ENCODE measurements around the gene RAP1B.

RAP1B gene

DNA sequence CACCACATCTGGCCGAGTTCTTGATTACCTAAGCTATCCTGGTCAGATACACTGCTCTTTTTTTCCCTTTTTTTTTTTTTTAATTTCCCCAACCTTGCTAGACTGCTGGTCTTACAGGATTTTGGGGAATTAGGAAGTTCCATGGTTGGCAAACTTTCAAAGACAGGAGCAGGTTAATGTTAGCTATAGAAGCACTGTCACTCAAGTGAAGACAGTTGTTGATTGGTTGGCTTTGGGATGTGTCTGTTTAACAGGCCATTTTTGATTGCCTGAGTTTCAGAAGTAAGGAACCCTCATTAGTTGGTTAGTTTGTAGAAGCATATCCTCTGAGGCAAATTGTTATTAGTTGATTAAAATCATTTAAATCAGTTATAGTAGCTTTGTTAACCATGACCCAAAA is 36.8 kb downstream of the RAP1B start:
- no peak overlapping the region for H2AFZ ChIP-seq (ENCODE audit: low read length)
- peaks cover 95% of the 10 kb centered on the region for H3K79me2 ChIP-seq (ENCODE audit: low read length)
- no peaks in the 10 kb centered on the region for H3K27me3 ChIP-seq (replicated peaks; ENCODE audit: insufficient read depth, low read length)
- DNase-seq: no peak
- no peaks in the 10 kb centered on the region for H3K9me3 ChIP-seq (replicated peaks; ENCODE audit: insufficient read depth, low read length)
- H4K20me1 ChIP-seq (ENCODE audit: insufficient read depth, low read length): peaks cover 32% of the 10 kb centered on the region
- H3K4me2 ChIP-seq (ENCODE audit: low read depth, low read length): no peak overlapping the region
- no peak for TF ChIP-seq EZH2 (optimal IDR thresholded peaks at IDR 0.05; ENCODE audit: low read depth, low read length)
- TF ChIP-seq, protein P1, sequence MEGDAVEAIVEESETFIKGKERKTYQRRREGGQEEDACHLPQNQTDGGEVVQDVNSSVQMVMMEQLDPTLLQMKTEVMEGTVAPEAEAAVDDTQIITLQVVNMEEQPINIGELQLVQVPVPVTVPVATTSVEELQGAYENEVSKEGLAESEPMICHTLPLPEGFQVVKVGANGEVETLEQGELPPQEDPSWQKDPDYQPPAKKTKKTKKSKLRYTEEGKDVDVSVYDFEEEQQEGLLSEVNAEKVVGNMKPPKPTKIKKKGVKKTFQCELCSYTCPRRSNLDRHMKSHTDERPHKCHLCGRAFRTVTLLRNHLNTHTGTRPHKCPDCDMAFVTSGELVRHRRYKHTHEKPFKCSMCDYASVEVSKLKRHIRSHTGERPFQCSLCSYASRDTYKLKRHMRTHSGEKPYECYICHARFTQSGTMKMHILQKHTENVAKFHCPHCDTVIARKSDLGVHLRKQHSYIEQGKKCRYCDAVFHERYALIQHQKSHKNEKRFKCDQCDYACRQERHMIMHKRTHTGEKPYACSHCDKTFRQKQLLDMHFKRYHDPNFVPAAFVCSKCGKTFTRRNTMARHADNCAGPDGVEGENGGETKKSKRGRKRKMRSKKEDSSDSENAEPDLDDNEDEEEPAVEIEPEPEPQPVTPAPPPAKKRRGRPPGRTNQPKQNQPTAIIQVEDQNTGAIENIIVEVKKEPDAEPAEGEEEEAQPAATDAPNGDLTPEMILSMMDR (IDR thresholded peaks at IDR 0.05; ENCODE audit: low read length): no peak
- no peak for TF ChIP-seq EZH2phosphoT487 (IDR thresholded peaks at IDR 0.05; ENCODE audit: low read length)
- H3K36me3 ChIP-seq (replicated peaks; ENCODE audit: insufficient read depth, low read length): peaks cover 4% of the 10 kb centered on the region; the same call in 1 of the 2 replicates
- no peak overlapping the region for H3K4me3 ChIP-seq (ENCODE audit: low read length)
- no peaks in the 10 kb centered on the region for H3F3A ChIP-seq (ENCODE audit: insufficient read depth, low read length)
- no peaks in the 10 kb centered on the region for H3K4me1 ChIP-seq (ENCODE audit: low read length)
- no peak overlapping the region for H3K27ac ChIP-seq (ENCODE audit: low read length)
- no peaks in the 10 kb centered on the region for H3K9me2 ChIP-seq (replicated peaks; ENCODE audit: insufficient read depth, low read length)
- H3K9ac ChIP-seq (ENCODE audit: low read length): no peak overlapping the region

DNA sequence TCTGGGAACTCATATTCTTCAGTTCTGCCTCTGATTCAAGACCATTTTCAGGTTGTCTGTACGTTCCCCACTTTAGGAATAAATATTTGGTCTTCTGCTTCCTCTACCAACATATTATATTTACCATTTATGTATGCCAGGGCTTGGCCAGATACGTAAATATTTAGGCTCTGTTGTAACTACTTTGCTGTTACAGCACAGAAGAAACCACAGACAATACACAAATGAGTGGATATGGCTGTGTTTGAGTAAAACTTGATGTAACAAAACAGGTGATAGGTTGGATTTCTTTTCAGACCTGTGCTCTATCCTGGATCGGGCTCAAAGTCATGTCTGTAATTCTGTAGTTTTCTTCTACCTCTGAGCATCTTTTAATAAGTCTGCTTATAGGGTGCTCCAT is 37.5 kb downstream of the RAP1B start:
- TF ChIP-seq EZH2phosphoT487 (IDR thresholded peaks at IDR 0.05; ENCODE audit: low read length): no peak
- TF ChIP-seq, protein P1 (IDR thresholded peaks at IDR 0.05; ENCODE audit: low read length): no peak
- TF ChIP-seq EZH2 (optimal IDR thresholded peaks at IDR 0.05; ENCODE audit: low read depth, low read length): no peak
- H3K36me3 ChIP-seq (replicated peaks; ENCODE audit: insufficient read depth, low read length): peaks cover 4% of the 10 kb centered on the region; the same call in 1 of the 2 replicates
- H3K27me3 ChIP-seq (replicated peaks; ENCODE audit: insufficient read depth, low read length): no peaks in the 10 kb centered on the region
- H3K27ac ChIP-seq (ENCODE audit: low read length): no peak overlapping the region
- no peak for DNase-seq
- H3K4me2 ChIP-seq (ENCODE audit: low read depth, low read length): no peak overlapping the region
- no peak overlapping the region for H3K9ac ChIP-seq (ENCODE audit: low read length)
- H3K4me1 ChIP-seq (ENCODE audit: low read length): no peaks in the 10 kb centered on the region
- H3K9me2 ChIP-seq (replicated peaks; ENCODE audit: insufficient read depth, low read length): no peaks in the 10 kb centered on the region
- no peak overlapping the region for H2AFZ ChIP-seq (ENCODE audit: low read length)
- no peak overlapping the region for H3K4me3 ChIP-seq (ENCODE audit: low read length)
- H3K9me3 ChIP-seq (replicated peaks; ENCODE audit: insufficient read depth, low read length): no peaks in the 10 kb centered on the region
- peaks cover 27% of the 10 kb centered on the region for H4K20me1 ChIP-seq (ENCODE audit: insufficient read depth, low read length)
- H3K79me2 ChIP-seq (ENCODE audit: low read length): peaks cover 94% of the 10 kb centered on the region
- no peaks in the 10 kb centered on the region for H3F3A ChIP-seq (ENCODE audit: insufficient read depth, low read length)

DNA sequence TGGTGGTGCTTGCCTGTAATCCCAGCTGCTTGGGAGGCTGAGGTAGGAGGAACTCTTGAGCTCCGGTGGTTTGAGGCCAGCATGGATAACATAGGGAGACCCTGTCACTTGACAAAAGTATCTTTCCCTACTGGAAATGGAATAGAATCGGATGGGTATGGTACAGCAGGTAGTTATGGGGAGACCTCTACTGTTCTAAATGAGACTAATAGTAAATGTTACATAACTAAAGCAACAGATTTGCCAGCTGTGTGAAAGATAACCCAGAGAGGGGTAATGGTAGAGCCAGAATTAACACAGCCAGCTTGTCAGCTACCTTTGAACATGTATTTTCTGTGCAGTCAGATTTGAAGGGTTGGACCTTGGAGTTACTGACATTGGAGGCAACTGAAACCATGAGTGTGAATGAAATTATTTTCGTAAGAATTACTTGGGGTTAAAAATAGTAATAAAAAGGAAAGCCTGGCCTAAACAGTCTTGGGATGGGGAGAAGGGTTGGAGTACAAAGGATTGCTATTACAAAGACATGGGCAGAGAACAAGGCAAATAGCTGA is 54.4 kb downstream of the RAP1B start:
- no peaks in the 10 kb centered on the region for H3K27me3 ChIP-seq (replicated peaks; ENCODE audit: insufficient read depth, low read length)
- no peak overlapping the region for H3K4me2 ChIP-seq (ENCODE audit: low read depth, low read length)
- TF ChIP-seq EZH2 (optimal IDR thresholded peaks at IDR 0.05; ENCODE audit: low read depth, low read length) (no peak), EZH2phosphoT487 (IDR thresholded peaks at IDR 0.05; ENCODE audit: low read length) (no peak)
- TF ChIP-seq, protein P1 (IDR thresholded peaks at IDR 0.05; ENCODE audit: low read length): no peak
- no peak overlapping the region for H3K27ac ChIP-seq (ENCODE audit: low read length)
- H3K9ac ChIP-seq (ENCODE audit: low read length): no peak overlapping the region
- no peaks in the 10 kb centered on the region for H3K79me2 ChIP-seq (ENCODE audit: low read length)
- H3K9me2 ChIP-seq (replicated peaks; ENCODE audit: insufficient read depth, low read length): no peaks in the 10 kb centered on the region
- H3F3A ChIP-seq (ENCODE audit: insufficient read depth, low read length): no peaks in the 10 kb centered on the region
- no peaks in the 10 kb centered on the region; the same call in 1 of the 2 replicates for H3K36me3 ChIP-seq (replicated peaks; ENCODE audit: insufficient read depth, low read length)
- H3K4me3 ChIP-seq (ENCODE audit: low read length): no peak overlapping the region
- H3K9me3 ChIP-seq (replicated peaks; ENCODE audit: insufficient read depth, low read length): no peaks in the 10 kb centered on the region
- H4K20me1 ChIP-seq (ENCODE audit: insufficient read depth, low read length): no peaks in the 10 kb centered on the region
- H2AFZ ChIP-seq (ENCODE audit: low read length): no peak overlapping the region
- no peak for DNase-seq
- H3K4me1 ChIP-seq (ENCODE audit: low read length): no peaks in the 10 kb centered on the region

Measured in MM.1S (cell line).